Thoracic aorta (tissue), 2 donors: ENCODE results near the gene RPA3. TPM values are rescaled to one million over a fixed set of nuclear protein-coding genes. Genes with fewer than 3 reads are reported as not detected.

ENCODE experiments used
- ATAC-seq: fragments of 150-250 bp; one replicate; pipeline ENCODE4 v1.8.0; 2017; ENCODE audit warnings: low read depth; ENCODE audit not compliant: insufficient number of reproducible peaks, low FRiP score
- DNase-seq: peaks from one replicate; pipeline ENCODE4 v3.0.0-alpha.2; 2020; ENCODE audit warnings: low spot score
- H3K27ac ChIP-seq, 2 donors: fragments of 200-600 bp; sonication (generic); 1 replicate in 1 of 2; 2 replicates in 1 of 2; pipeline ENCODE4 v1.5.1; 2016; ENCODE audit warnings: mild to moderate bottlenecking in 2 of 2, moderate library complexity in 2 of 2
- H3K27me3 ChIP-seq: fragments of 200-600 bp; sonication (generic); replicated peaks from 2 replicates; pipeline ENCODE4 v1.6.0; 2016; ENCODE audit warnings: mild to moderate bottlenecking; ENCODE audit not compliant: insufficient read depth
- H3K36me3 ChIP-seq: fragments of 200-600 bp; sonication (generic); one replicate; pipeline ENCODE4 v1.5.1; 2016
- H3K4me1 ChIP-seq, 2 donors: fragments of 200-600 bp; sonication (generic); 1 replicate in 1 of 2; 2 replicates in 1 of 2; pipeline versions ENCODE4 v1.5.1 to v1.6.0; 2016; ENCODE audit warnings: low read depth in 2 of 2, mild to moderate bottlenecking in 1 of 2; ENCODE audit not compliant: control insufficient read depth in 1 of 2
- H3K4me3 ChIP-seq: fragments of 200-600 bp; sonication (generic); 2 replicates; pipeline ENCODE4 v1.5.1; 2016; ENCODE audit warnings: mild to moderate bottlenecking
- H3K9me3 ChIP-seq: fragments of 200-600 bp; sonication (generic); 2 replicates; pipeline ENCODE4 v1.5.1; 2016
- total RNA-seq, 2 donors: library from RNA; depleted of rRNA; stranded (reverse); fragments of >200 nt; gene quantifications; one replicate each; pipeline versions ENCODE4 v1.1.0 to v1.2.3, GENCODE V29; 2016
- TF ChIP-seq, protein P1 (sequence below): fragments of 200-600 bp; sonication (generic); IDR thresholded peaks from one replicate; pipeline ENCODE4 v1.5.1; 2019; ENCODE audit warnings: antibody characterized with exemption

RPA3 gene
- total RNA-seq, 2 donors from 2014 or later, result 2.7 to 13.7 TPM

DNA sequence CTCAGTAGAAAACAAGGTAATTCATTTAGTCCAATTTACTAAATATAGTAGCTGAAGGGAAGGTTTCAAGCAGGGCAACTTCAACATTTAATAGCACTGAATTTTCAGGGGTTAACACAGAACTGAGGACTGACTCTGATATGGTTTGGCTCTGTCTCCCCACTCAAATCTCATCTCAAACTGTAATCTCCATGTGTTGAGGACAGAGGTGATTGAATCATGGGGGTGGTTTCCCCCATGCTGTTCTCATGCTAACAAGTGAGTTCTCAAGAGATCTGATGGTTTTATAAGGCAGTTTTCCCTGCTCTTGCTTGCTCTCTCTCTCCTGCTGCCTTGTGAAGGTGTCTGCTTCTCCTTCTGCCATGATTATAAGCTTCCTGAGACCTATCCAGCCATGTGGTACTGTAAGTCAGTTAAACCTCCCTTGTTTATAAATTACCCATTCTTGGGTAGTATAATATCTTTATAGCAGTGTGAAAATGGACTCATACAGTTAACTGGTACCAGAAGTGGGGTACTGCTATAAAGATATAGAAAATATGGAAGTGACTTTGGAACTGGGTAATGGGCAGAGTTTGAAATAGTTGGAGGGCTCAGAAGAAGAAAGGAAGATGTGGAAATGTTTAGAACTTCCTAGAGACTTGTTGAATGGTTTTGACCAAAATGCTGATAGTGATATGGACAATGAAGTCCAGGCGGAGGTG, 87.6 kb downstream of the RPA3 start:
- no peaks in the 10 kb centered on the region for H3K27me3 ChIP-seq
- H3K4me1 ChIP-seq, result no peaks in the 10 kb centered on the region
- no peaks in the 10 kb centered on the region for H3K36me3 ChIP-seq
- no peak overlapping the region for H3K27ac ChIP-seq
- ATAC-seq (no peak), DNase-seq (no peak)
- TF ChIP-seq, protein P1, sequence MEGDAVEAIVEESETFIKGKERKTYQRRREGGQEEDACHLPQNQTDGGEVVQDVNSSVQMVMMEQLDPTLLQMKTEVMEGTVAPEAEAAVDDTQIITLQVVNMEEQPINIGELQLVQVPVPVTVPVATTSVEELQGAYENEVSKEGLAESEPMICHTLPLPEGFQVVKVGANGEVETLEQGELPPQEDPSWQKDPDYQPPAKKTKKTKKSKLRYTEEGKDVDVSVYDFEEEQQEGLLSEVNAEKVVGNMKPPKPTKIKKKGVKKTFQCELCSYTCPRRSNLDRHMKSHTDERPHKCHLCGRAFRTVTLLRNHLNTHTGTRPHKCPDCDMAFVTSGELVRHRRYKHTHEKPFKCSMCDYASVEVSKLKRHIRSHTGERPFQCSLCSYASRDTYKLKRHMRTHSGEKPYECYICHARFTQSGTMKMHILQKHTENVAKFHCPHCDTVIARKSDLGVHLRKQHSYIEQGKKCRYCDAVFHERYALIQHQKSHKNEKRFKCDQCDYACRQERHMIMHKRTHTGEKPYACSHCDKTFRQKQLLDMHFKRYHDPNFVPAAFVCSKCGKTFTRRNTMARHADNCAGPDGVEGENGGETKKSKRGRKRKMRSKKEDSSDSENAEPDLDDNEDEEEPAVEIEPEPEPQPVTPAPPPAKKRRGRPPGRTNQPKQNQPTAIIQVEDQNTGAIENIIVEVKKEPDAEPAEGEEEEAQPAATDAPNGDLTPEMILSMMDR, result no peak
- no peak overlapping the region for H3K4me3 ChIP-seq
- H3K9me3 ChIP-seq, result no peaks in the 10 kb centered on the region

DNA sequence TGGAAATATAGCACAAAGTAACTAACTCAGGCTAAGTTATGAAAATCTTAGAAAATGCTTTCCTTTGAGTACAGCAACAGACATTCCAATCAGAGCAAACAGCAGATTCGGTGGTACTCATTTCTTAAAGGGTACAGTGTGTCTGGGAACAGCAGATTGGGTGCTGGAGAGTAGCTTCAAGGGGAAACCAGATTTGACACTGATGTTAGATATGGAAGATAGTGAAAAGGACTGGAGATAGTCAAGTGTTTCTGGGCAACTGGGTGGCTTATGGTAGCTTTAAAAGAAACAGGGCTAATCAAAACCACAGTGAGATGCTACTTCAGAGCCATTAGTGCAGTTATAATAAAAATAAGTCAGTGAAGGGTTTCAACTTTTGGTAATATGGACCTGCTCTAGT, 89.9 kb downstream of the RPA3 start:
- no peak overlapping the region for H3K4me3 ChIP-seq
- H3K4me1 ChIP-seq, result no peaks in the 10 kb centered on the region
- no peaks in the 10 kb centered on the region for H3K36me3 ChIP-seq
- no peak for DNase-seq
- no peak for ATAC-seq
- TF ChIP-seq, protein P1, result no peak
- no peaks in the 10 kb centered on the region for H3K27me3 ChIP-seq
- no peak overlapping the region for H3K27ac ChIP-seq
- no peaks in the 10 kb centered on the region for H3K9me3 ChIP-seq

- DNase-seq, result no peak
Measured at GRCh38 chr7:7620644-7621210, 97.7 kb downstream of the RPA3 start.

DNA sequence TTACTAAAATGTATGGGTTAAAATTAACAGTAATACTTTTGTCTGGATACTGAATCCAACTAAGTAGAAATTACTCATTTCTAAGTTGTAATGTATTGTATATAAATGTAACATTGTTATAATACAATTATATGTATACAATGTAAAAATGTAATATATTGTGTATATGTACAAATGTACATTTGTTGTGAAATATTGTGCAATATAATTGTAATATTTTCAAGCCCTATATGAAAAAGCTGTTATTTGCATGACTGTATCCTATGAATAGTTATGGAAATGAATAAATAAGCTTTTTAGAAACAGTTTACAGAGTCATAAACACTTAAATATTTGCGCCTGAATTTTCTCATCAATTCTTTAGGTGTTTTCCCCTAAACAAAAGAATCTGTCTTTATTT, 98.2 kb downstream of the RPA3 start:
- no peaks in the 10 kb centered on the region for H3K4me1 ChIP-seq
- no peak overlapping the region for H3K27ac ChIP-seq
- no peaks in the 10 kb centered on the region for H3K27me3 ChIP-seq
- DNase-seq (no peak), ATAC-seq (no peak)
- TF ChIP-seq, protein P1, result no peak
- no peak overlapping the region for H3K4me3 ChIP-seq
- H3K36me3 ChIP-seq, result no peaks in the 10 kb centered on the region
- no peaks in the 10 kb centered on the region for H3K9me3 ChIP-seq

More at GRCh38 chr7:7620644-7621210, 97.7 kb downstream of the RPA3 start:
- Histone ChIP-seq H3K36me3 (no peaks in the 10 kb centered on the region), H3K4me3 (no peak overlapping the region), H3K27me3 (no peaks in the 10 kb centered on the region), H3K4me1 (no peaks in the 10 kb centered on the region), H3K9me3 (no peaks in the 10 kb centered on the region), H3K27ac (no peak overlapping the region)
- TF ChIP-seq, protein P1, result no peak
- no peak for ATAC-seq

DNA sequence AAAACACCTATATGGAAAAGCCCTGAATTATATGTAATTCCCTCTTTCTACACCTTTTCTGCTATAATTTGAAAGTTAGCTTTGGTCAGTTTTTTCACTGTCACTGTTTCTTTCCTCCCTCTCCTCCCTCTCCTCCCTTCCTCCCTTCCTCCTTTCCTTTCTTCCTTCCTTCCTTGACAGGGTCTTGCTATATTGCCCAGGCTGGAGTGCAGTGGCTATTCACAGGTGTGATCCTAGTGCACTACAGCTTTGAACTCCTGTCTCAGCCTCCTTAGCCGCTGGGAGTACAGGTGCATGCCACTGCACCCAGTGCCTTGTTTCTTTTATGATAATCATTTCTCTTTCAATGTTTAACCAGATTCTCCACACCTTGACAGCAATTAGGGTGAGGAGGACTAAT, 100.0 kb downstream of the RPA3 start:
- Histone ChIP-seq H3K4me1 (no peaks in the 10 kb centered on the region), H3K27me3 (no peaks in the 10 kb centered on the region), H3K9me3 (no peaks in the 10 kb centered on the region), H3K4me3 (no peak overlapping the region), H3K36me3 (no peaks in the 10 kb centered on the region), H3K27ac (no peak overlapping the region)
- TF ChIP-seq, protein P1, result no peak
- no peak for DNase-seq
- ATAC-seq, result no peak
